K562 (cell line): ENCODE data around the gene APOBEC3A. TPM values are rescaled to one million over a fixed set of nuclear protein-coding genes. Genes with fewer than 3 reads are reported as not detected.

Source experiments
- ATAC-seq: fragments of 200-7000 bp; cut with Tn5 transposase; 3 replicates; pipeline ENCODE4 v1.9.1; 2020; ENCODE audit warnings: moderate library complexity
- BruUV-seq: library from RNA; stranded (reverse); fragments of 400-500 nt; replicated peaks from 2 replicates; lab custom pipeline; 2021; lab: Mats Ljungman, UMichigan
- CTCF ChIA-PET: fragments of 300-600 bp; formaldehyde crosslinking; extraction: SDS; loops from one replicate; lab custom pipeline; 2021; ENCODE audit warnings: low intra/inter-chr PET ratio; lab: Yijun Ruan, JAX
- POLR2A ChIA-PET: fragments of 300-600, 350-650 bp; sonication (Branson Sonifier 250); formaldehyde crosslinking; extraction: SDS; loops from one replicate; lab custom pipeline; 2021; ENCODE audit warnings: antibody characterized with exemption, inconsistent platforms; lab: Yijun Ruan, JAX
- DNase-seq, 4 experiments: peaks; one replicate each; pipeline versions ENCODE4 v3.0.0 to v3.0.0-alpha.2; 2011 to 2018; ENCODE audit warnings: low spot score in 3 of 4, mixed read lengths in 3 of 4; ENCODE audit errors: extremely low read depth in 1 of 4
- FAIRE-seq: peaks from 2 replicates; lab custom pipeline; 2011; peaks lifted over from hg19 to GRCh38; lab: Jason Lieb, UNC
- H2AFZ ChIP-seq: 2 replicates; pipeline ENCODE4 v1.6.0; 2011; ENCODE audit warnings: low read depth, low read length, control low read depth, inconsistent platforms
- H3K27ac ChIP-seq: fragments of 200-600 bp; 3 replicates; pipeline ENCODE4 v1.8.0; 2011; ENCODE audit warnings: low read depth, mild to moderate bottlenecking, control low read depth, inconsistent platforms, low read length, moderate library complexity, mixed read lengths; ENCODE audit errors: extremely low read depth
- H3K27me3 ChIP-seq, 2 experiments: fragments of 300-600 bp in 1 of 2; 2 replicates in 1 of 2; 3 replicates in 1 of 2; pipeline versions ENCODE4 v1.6.0 to v1.8.0; 2011; ENCODE audit warnings: inconsistent platforms in 2 of 2, low read length in 2 of 2, mild to moderate bottlenecking in 1 of 2, mixed read lengths in 1 of 2, moderate library complexity in 1 of 2; ENCODE audit not compliant: control insufficient read depth in 2 of 2, insufficient read depth in 2 of 2
- H3K36me3 ChIP-seq: fragments of 300-600 bp; 3 replicates; pipeline ENCODE4 v1.8.0; 2011; ENCODE audit warnings: mild to moderate bottlenecking, low read length, inconsistent platforms; ENCODE audit not compliant: control insufficient read depth, insufficient read depth
- H3K4me1 ChIP-seq, 2 experiments: fragments of 200-600 bp in 1 of 2; replicated peaks in 1 of 2; 2 replicates in 1 of 2; 3 replicates in 1 of 2; pipeline versions ENCODE4 v1.5.1 to v1.8.0; 2011; ENCODE audit warnings: inconsistent platforms in 2 of 2, low read length in 2 of 2, mild to moderate bottlenecking in 1 of 2, mixed read lengths in 1 of 2, moderate library complexity in 1 of 2; ENCODE audit not compliant: control insufficient read depth in 2 of 2, insufficient read depth in 2 of 2
- H3K4me2 ChIP-seq: 2 replicates; pipeline ENCODE4 v1.6.1; 2011; ENCODE audit warnings: low read length, control low read depth, inconsistent platforms, mixed read lengths; ENCODE audit not compliant: insufficient read depth
- H3K4me3 ChIP-seq: fragments of 200-600 bp; sonication (generic), shearing (Covaris generic); 2 replicates; pipeline ENCODE4 v1.5.1; 2016; ENCODE audit warnings: control low read depth, inconsistent platforms
- H3K79me2 ChIP-seq: fragments of 200-600 bp; 3 replicates; pipeline ENCODE4 v1.8.0; 2011; ENCODE audit warnings: low read length, inconsistent platforms; ENCODE audit not compliant: control insufficient read depth, insufficient read depth
- H3K9ac ChIP-seq, 2 experiments: 2 replicates each; pipeline versions ENCODE4 v1.6.0 to v1.6.1; 2011; ENCODE audit warnings: low read depth in 2 of 2, low read length in 2 of 2, control low read depth in 1 of 2, inconsistent platforms in 1 of 2, mild to moderate bottlenecking in 1 of 2, mixed read lengths in 1 of 2; ENCODE audit not compliant: insufficient read depth in 1 of 2
- H3K9me1 ChIP-seq: one replicate; pipeline ENCODE4 v1.6.0; 2011; ENCODE audit warnings: inconsistent platforms, mild to moderate bottlenecking, low read length, moderate library complexity; ENCODE audit not compliant: control insufficient read depth, insufficient read depth
- H3K9me3 ChIP-seq: replicated peaks from 2 replicates; pipeline ENCODE4 v1.5.1; 2011; ENCODE audit warnings: low read depth, low read length, inconsistent platforms; ENCODE audit not compliant: control insufficient read depth, insufficient read depth
- H4K20me1 ChIP-seq: replicated peaks from 2 replicates; pipeline ENCODE4 v1.6.1; 2011; ENCODE audit warnings: low read length, inconsistent platforms, mixed read lengths; ENCODE audit not compliant: control insufficient read depth, insufficient read depth
- ARID1B ChIP-seq: fragments of 450-650 bp; IDR thresholded peaks from 2 replicates; pipeline ENCODE4 v1.6.1; 2016; ENCODE audit warnings: antibody characterized with exemption, mild to moderate bottlenecking, inconsistent platforms
- CTCFL ChIP-seq: IDR thresholded peaks from 2 replicates; pipeline ENCODE4 v1.6.1; 2011; ENCODE audit warnings: borderline replicate concordance, low read depth, mild to moderate bottlenecking, moderate library complexity, low read length; ENCODE audit not compliant: insufficient read depth, poor library complexity, severe bottlenecking
- DLX4 ChIP-seq: fragments of 250-450 bp; sonication (Bioruptor Pico); IDR thresholded peaks from 2 replicates; pipeline ENCODE4 v1.6.1; 2021; ENCODE audit warnings: mild to moderate bottlenecking
- E2F1 ChIP-seq: sonication (generic); formaldehyde crosslinking; IDR thresholded peaks from 2 replicates; pipeline ENCODE4 v1.8.1; 2023; ENCODE audit warnings: mild to moderate bottlenecking, missing genetic modification reagents, moderate library complexity
- HDGF ChIP-seq: fragments of 450-650 bp; IDR thresholded peaks from 2 replicates; pipeline ENCODE4 v1.6.1; 2016
- KAT2B ChIP-seq: IDR thresholded peaks from one replicate; pipeline ENCODE4 v1.6.1; 2012; ENCODE audit warnings: low read depth, mild to moderate bottlenecking, control low read depth, inconsistent platforms, low read length, moderate library complexity
- MBD2 ChIP-seq: sonication (generic); IDR thresholded peaks from 2 replicates; pipeline ENCODE4 v1.6.1; 2016; ENCODE audit warnings: low read depth, borderline replicate concordance
- NELFE ChIP-seq: IDR thresholded peaks from 2 replicates; pipeline ENCODE4 v1.6.1; 2011; ENCODE audit warnings: mild to moderate bottlenecking; ENCODE audit not compliant: insufficient read depth, insufficient read length
- NFIX ChIP-seq: fragments of 250-450 bp; sonication (Bioruptor Pico); IDR thresholded peaks from 2 replicates; pipeline ENCODE4 v1.4.0; 2020; ENCODE audit warnings: low read depth, mild to moderate bottlenecking, moderate library complexity
- SNIP1 ChIP-seq: fragments of 450-650 bp; IDR thresholded peaks from 2 replicates; pipeline ENCODE4 v1.7.1; 2017; ENCODE audit warnings: low read depth, mild to moderate bottlenecking
- TEAD2 ChIP-seq: fragments of 450-650 bp; IDR thresholded peaks from 2 replicates; pipeline ENCODE4 v1.6.1; 2016; ENCODE audit warnings: missing genetic modification characterization, control low read depth, missing compliant biosample characterization
- ZNF12 ChIP-seq: sonication (generic); formaldehyde crosslinking; IDR thresholded peaks from 2 replicates; pipeline ENCODE4 v1.4.0; 2020; ENCODE audit warnings: mild to moderate bottlenecking, missing genetic modification reagents
- ZNF133 ChIP-seq: fragments of 250-450 bp; sonication (Bioruptor Pico); IDR thresholded peaks from 2 replicates; pipeline ENCODE4 v1.4.0; 2020; ENCODE audit warnings: mild to moderate bottlenecking
- ZNF184 ChIP-seq: sonication (generic); formaldehyde crosslinking; IDR thresholded peaks from 2 replicates; pipeline ENCODE4 v1.5.0; 2020; ENCODE audit warnings: missing genetic modification reagents
- ZNF583 ChIP-seq: fragments of 250-450 bp; sonication (Bioruptor Pico); IDR thresholded peaks from 2 replicates; pipeline ENCODE4 v1.4.0; 2020
- ZNF655 ChIP-seq: fragments of 250-450 bp; sonication (Bioruptor Pico); IDR thresholded peaks from 2 replicates; pipeline ENCODE4 v1.5.0; 2021
- WGBS: fragments of 100-300 bp; shearing (Covaris generic); methylation state at CpG from one replicate; pipeline ENCODE4 v1.1.6; 2016; ENCODE audit warnings: low coverage, mixed read lengths; ENCODE audit not compliant: insufficient coverage; ENCODE audit errors: missing lambda C conversion rate; 5-methylcytosine and 5-hydroxymethylcytosine counted together
- in situ Hi-C: fragments of 300-500 bp; cut with MboI; formaldehyde crosslinking; loops from 4 replicates; pipeline ENCODE4 v1.15.0; 2018; ENCODE audit warnings: inconsistent platforms, mixed read lengths
- intact Hi-C: fragments of 100-400 bp; cut with micrococcal nuclease; formaldehyde crosslinking; loops from 2 replicates; pipeline ENCODE4 v1.14.2; 2022
- polyA plus RNA-seq, 8 experiments: library from polyadenylated mRNA; depleted of rRNA in 4 of 8; stranded (reverse) in 5 of 8; unstranded in 3 of 8; fragments of >200 nt; fragmentation: Nextera tagmentation in 2 of 8; fragmentation: Illumina TruSeq in 1 of 8; extraction: Ambion mirVana in 2 of 8; extraction: Trizol in 1 of 8; gene quantifications; 2 replicates each; pipeline versions ENCODE4 v1.2.1 to v1.2.3, GENCODE V29; 2011 to 2014; ENCODE audit warnings: inconsistent platforms in 1 of 8, missing spikeins in 1 of 8
- total RNA-seq, 7 experiments: library from RNA; depleted of rRNA in 6 of 7; stranded (reverse); fragments of >200 nt in 6 of 7; fragmentation: Illumina TruSeq in 2 of 7; extraction: Trizol in 2 of 7; gene quantifications; 2 replicates each; pipeline versions ENCODE4 v1.2.1 to v1.2.3, GENCODE V29; 2011 to 2021; ENCODE audit warnings: low replicate concordance in 1 of 7

The APOBEC3A gene
- total and polyA plus RNA-seq, 9 of the 15 experiments (the other 6 are each of a cell fraction or from before 2014, with no cell fraction given): 0.04 TPM; not detected in 8

GRCh38 chr22:38911434-38911833 lies 46.0 kb upstream of the APOBEC3A start (continued):
- TF ChIP-seq E2F1 (CRISPR knock-in tag) (no peak), HDGF (no peak), NFIX (CRISPR knock-in tag) (no peak), KAT2B (no peak), ZNF184 (CRISPR knock-in tag) (no peak), NELFE (no peak)

GRCh38 chr22:38919631-38920190 lies 37.7 kb upstream of the APOBEC3A start:
- Histone ChIP-seq H3K4me1 (peaks cover 5 to 11% of the 10 kb centered on the region in 2 experiments; a peak in 4 of 5 replicates), H2AFZ (no peak overlapping the region), H3K9ac (no peak overlapping the region), H3K36me3 (no peaks in the 10 kb centered on the region), H3K79me2 (no peaks in the 10 kb centered on the region), H3K9me3 (no peaks in the 10 kb centered on the region), H3K4me3 (no peak overlapping the region), H3K4me2 (no peak overlapping the region), H3K9me1 (no peaks in the 10 kb centered on the region), H4K20me1 (no peaks in the 10 kb centered on the region), H3K27me3 (no peaks in the 10 kb centered on the region), H3K27ac (no peak overlapping the region)
- no peak for FAIRE-seq
- no TSS peak for BruUV-seq
- intact Hi-C loops: loop anchor here (10.0 kb wide), 1 partner anchor 45 kb away; the partner anchor contains the start of gene CBX6
- POLR2A ChIA-PET: no interaction called here
- CTCF ChIA-PET: no interaction called here
- no peak for DNase-seq
- no peak for ATAC-seq
- in situ Hi-C loops: no loop called here
- WGBS: 0% methylated on average over 1 of the region's 1 CpG
- TF ChIP-seq ARID1B (no peak), DLX4 (no peak), ZNF133 (CRISPR knock-in tag) (no peak), ZNF655 (CRISPR knock-in tag) (no peak), MBD2 (no peak), ZNF12 (CRISPR knock-in tag) (no peak), KAT2B (no peak), CTCFL (no peak), SNIP1 (no peak), ZNF583 (CRISPR knock-in tag) (no peak), TEAD2 (tag) (no peak)
